HG02798 (cell line): Measurements from ENCODE around the gene DFFA.
"Not testable (repeated sequence)": the region's sequence is repeated elsewhere in the genome, so short reads cannot be mapped to it uniquely, and the experiment has no call there.

ENCODE experiments used
- ATAC-seq: cut with Tn5 transposase; IDR thresholded peaks from one replicate; pipeline ENCODE4 v1.9.1; 2021; ENCODE audit warnings: mild to moderate bottlenecking; ENCODE audit not compliant: unreplicated experiment, poor library complexity

The DFFA gene

DNA sequence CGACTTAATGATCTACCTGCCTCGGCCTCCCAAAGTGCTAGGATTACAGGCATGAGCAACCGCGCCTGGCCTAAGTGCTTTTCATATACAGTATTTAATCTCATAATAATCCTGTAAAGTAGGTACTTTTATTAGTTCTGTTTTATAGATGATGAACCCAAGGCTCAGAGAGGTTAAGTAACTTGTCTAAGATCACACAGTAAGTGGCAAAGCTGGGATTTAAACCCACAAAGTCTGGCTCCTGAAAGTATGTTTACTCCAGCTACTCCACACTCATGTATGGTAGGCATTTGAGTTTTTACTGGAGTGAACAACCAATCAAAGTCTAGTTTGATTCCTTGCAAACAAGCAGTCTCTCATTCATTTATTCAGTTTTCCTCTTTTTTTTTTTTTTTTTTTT is 2.3 kb downstream of the DFFA start:
- ATAC-seq = no peak

DNA sequence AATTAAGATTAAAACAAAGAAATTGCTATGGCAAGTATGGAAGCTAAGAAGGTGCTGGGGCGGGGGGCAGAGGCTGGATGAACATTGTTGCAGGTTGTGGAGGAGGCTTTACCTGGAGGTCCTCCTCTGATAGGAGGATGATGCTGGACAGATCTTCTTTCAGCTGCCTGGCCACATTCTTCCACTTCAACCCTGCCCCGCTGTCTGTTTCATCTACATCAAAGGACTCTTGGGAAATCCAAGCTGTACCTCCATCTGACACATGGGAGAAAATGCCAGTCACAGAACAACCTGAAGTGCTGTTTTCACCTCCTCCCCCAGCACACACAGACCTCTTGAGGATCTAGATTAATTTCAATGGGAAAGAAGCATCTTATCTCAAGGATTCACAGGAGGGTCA is 5.3 kb downstream of the DFFA start:
- no peak for ATAC-seq

DNA sequence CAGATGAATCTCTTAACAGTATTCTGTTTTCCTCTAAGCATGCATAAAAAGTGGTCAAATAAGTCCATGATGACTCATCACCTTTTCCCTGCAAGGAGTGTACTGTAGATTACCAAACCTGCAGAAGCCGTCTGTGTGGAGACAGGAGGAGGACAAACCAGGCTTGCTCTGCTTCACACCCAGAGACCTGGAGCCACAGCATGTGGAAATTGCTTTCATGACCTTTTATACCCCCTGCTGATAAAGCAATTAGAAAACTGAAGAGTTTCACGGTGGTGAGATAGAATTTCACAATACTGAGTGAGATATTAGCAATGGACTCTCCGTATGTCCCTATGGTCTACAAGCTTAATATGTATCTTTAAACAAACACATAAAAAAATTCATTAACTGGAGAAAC is 13.1 kb downstream of the DFFA start:
- no peak for ATAC-seq

DNA sequence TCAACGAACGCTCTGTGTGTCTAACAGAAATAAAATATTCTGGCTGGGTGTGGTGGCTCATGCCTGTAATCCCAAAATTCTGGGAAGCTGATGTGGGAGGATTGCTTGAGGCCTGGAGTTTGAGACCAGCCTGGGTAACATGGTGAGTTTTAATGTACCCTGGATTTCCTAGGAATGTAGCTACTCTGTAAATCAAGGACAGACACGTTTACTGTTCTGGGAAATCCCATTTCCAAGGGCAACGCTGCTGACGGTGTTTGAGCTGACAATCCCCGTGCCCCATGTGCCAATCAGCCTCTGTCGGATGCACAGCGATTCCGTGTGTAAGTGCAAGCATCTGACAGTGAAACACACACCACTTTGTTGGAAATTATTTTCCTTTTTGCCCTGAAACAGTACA is 14.5 kb downstream of the DFFA start:
- ATAC-seq = no peak

DNA sequence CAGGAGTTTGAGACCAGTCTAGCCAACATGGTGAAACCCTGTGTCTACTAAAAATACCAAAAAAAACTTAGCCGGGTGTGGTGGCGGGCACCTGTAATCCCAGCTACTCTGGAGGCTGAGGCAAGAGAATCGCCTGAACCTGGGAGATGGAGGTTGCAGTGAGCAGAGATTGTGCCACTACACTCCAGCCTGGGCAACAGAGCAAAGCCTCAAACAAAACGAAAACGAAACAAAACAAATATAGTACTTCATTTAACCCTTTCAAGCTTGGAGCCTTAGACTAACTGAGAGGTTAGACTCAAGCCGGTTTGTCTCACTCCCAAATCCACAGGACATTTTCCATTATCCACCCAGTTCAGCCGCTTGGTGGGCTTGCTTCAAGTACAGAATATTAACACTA is 14.9 kb downstream of the DFFA start:
- ATAC-seq = not testable (repeated sequence)

DNA sequence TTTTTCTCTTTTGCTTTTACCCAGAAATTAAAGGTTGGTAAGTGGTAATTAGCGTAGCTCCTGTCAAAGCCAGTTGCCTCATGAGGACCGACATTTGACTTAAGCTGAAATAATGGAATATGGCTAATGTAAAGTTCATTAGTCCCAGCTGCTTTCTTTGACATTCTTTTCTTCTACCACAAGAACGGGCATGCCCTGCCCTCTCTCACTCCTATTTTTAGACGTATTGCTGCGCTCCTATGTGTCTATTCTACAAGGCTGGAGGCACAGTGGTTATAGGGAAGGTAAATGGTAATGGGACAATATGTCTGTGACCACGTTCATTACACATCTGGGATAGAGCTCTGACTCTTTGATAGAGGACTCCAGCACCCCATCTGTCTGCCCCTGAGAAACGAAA is 15.7 kb downstream of the DFFA start:
- no peak for ATAC-seq

DNA sequence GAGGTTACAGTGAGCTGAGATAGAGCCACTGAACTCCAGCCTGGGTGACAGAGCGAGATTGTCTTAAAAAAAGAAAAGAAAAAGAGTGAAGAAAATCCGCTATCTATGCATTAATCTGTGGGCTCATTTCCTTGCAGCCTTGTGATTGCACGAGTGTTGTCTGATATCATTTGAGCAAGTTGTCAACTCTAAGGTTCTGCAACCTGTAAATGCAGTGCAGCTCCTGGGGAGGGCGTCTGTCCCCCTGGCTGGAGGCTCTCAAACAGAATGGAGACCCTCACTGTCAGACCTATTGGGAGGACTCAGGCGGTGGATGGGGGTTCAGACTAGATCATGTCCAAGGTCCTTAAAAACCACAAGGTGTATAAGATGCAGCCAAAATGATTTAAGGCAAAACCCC is 16.3 kb downstream of the DFFA start:
- no peak for ATAC-seq

DNA sequence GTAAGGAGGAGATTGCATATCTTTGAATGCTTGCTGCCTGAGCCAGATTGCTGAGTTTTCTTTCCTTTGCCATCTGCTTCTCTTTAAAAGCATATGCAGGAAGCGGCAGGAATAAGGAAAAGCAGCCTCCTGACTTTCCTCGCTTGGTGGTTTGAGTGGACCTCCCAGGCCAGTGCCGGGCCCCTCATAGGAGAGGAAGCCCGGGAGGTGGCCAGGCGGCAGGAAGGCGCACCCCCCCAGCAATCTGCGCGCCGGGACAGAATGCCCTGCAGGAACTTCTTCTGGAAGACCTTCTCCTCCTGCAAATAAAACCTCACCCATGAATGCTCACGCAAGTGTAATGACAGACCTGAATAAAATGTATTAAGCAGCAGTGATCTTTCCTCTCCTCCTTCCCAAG is 21.0 kb downstream of the DFFA start:
- no peak for ATAC-seq

DNA sequence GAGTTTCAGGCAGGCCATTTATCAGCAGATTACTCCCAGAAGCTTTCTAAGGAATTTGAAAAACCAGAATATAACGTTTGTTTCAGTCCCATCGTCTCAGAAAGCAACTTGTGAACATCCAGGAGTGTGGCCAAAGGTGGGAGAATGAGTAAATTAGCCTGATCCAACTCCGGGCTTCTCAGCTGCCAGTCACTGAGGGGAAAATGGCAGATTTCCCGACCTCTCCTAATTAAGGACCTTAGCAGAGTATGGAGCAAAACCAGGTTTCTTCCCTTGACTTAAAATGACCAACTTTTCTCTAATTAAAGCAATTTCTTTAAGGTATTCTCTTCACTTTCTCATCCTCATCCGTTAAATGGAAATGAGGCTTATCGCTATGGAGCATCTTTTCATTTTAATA is 21.5 kb downstream of the DFFA start:
- no peak for ATAC-seq

DNA sequence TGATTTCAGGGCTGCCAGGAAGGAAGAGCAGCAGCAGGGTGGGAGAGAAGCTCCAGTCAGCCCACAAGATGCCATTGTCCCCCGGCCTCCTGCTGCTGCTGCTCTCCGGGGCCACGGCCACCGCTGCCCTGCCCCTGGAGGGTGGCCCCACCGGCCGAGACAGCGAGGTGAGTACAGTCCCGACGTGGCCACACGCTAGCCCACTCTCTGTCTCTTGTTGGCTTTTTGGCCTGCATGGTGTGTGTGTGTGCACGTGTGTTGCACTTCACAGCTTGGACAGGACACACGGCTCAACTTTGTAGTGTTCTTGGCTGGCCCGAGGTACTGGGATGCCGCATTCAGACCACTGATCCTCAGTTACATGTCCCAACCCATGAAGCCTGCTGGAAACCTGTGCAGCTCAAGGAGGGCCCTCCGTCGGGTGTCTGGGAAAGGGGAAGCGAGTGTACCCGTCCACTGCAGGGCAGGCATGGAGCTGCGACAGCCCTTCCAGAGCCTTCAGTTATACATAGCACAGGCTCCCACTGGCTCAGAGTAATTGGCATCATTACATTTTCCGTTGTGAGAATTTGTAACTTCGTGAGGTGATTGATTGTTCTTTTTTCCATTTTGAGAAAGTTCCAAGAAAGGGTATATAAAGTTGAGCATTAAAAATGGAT is 22.0 kb downstream of the DFFA start:
- no peak for ATAC-seq

DNA sequence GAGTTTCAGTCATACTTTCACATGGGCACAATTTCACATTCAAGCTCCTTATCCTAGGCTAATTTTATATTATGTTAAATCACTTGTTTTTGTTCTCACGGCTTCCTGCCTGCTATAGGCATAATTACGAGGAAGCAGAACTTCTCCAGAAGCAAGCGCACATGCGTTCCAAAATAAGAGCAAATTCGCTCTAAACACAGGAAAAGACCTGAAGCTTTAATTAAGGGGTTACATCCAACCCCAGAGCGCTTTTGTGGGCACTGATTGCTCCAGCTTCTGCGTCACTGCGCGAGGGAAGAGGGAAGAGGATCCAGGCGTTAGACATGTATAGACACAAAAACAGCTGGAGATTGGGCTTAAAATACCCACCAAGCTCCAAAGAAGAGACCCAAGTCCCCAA is 22.6 kb downstream of the DFFA start, which contains the start of gene CORT:
Gene CORT (plus strand): TSS at position 281 of the 400 bp plus-strand sequence. CDS start 193 bp downstream, outside the sequence.
- ATAC-seq = no peak

DNA sequence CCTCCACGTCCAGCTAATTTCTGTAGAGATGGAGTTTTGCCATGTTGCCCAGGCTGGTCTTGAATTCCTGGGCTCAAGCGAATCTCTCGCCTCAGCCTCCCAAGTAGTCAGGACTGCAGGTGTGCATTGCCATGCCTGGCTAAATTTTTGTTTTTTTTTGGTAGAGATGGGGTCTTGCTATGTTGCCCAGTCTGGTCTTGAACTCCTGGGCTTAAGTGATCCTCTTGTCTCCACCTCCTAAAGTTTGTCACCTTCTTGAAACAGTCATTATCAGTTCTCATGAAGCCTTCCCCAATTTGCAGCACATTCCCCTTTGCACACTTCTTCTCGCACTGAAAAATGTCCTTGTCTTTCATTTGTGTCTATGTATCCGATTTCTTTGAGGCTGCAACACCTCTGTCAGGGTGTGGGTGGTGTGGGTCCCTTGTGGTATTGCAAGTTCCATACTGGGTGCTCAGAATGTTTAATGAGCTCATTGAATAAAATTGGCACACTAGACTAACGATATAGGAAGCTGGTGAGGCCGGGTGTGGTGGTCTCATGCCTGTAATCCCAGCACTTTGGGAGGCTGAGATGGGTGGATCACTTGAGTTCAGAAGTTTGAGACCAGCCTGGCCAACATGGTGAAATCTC is 25.4 kb downstream of the DFFA start:
- no peak for ATAC-seq

DNA sequence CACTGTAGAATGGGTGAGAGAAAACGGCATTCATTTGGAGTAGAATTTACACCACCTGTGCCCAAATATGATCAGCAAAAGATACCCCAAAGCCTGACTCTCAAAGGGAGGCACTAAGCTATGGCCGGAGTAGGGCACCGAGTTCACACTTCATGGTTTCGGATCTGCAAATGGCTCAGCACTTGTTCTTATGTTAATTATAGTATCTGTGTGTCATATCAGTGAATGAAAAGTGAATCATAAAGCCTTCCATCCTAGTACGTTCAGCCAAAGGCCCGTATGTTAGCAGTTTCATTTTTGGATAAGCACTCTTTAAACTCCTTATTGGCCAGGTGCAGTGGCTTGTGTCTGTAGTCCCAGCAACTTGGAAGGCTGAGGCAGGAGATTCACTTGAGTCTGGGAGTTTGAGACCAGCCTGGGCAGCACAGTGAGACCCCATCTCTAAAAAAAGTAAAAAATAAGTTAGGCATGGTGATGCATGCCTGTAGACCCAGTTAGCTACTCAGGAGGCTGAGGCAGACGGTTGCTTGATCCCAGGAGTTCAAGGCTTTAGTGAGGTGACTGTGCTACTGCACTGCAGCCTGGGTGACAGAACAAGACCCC is 27.4 kb downstream of the DFFA start:
- no peak for ATAC-seq

DNA sequence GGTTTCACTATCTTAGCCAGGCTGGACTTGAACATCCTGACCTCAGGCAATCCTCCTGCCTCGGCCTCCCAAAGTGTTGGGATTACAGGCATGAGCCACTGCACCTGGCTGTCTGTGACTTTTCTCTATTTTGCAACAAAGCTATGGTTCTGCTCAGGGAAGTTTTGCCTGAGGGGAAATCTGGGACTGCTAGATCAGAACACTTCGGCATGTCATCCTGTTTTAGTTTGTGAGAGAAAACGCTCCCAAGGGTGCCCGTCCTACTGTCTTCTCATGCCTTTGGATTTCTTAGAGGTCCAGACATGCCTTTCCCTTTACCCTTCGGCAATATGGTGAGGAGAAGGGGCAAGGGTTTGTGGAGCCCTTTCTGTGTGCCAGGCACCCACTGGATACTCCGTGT is 28.1 kb downstream of the DFFA start:
- no peak for ATAC-seq

DNA sequence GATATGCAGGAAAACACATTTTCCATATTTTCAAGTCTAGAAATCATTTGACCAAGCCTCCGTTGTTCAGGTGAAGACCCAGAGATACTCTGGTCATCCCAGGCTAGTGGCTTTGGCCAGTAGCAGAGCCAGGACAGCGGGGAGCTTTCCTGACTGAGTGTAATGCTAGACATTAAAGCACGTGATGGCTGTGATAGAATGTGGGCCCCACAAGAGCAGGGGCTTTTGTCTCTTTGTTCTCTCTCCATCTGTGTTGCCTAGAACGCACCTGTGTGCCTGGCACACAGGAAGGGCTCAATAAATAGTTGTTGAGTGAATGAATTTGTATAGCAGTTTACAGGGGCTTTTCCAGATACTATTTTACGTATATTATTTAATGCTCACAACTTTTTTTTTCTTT is 31.5 kb downstream of the DFFA start:
- no peak for ATAC-seq

DNA sequence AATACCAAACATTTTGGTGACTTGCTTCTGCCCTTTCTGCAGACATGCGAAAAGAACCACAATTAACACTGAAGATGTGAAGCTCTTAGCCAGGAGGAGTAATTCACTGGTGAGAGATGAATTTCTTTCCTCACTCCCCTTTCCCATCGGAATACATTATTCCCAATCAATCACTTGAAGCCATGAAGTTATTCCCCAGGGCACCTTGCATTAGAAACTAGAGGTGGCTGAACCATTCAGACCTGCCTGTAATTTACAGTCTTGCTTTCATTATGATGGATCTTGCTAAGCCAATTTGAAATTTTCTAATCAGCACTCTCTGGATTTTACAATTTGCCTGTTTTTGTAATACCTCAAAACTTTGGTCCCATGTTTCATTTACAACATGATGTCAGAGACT is 32.0 kb downstream of the DFFA start:
- ATAC-seq = no peak

DNA sequence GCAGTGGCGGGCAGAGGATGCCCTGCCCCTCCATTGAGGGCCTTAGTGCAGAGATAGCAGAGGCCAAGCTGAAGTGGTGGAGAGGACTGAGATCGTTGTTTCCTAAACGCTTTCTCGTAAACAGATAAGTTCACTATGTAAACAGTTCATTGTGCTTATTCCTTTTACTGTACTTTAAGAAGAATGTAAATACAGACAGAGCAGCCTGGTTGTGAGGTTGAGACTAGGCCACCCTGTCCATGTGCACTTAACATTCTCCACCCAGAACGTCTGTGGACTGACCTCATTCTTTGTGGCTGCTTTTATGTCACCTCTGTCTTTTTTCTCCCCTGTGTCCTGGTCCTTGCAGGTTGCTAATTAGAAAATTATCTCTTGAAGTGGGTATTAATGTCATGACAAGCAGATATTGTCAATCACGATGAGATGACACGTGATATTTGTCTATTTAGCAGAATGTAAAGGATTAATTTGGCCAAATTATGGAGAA is 33.6 kb downstream of the DFFA start:
- no peak for ATAC-seq

DNA sequence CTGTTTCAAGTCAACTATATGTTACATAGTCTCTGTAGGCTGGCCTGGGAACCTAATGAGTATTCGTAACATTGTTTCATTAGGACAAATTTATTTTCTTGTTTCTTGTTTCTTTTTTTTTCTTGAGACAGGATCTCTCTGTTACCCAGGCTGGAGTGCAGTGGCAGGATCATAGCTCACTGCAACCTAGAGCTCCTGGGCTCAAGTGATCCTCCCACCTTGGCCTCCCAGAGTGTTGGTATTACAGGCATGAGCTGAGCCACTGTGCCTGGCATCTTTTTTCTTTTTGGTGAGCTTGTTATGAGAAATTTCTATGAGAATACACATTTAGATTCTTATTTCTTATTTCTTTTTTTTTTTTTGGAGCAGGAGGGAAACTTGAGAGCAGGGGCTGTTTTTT is 35.3 kb downstream of the DFFA start:
- ATAC-seq = no peak

DNA sequence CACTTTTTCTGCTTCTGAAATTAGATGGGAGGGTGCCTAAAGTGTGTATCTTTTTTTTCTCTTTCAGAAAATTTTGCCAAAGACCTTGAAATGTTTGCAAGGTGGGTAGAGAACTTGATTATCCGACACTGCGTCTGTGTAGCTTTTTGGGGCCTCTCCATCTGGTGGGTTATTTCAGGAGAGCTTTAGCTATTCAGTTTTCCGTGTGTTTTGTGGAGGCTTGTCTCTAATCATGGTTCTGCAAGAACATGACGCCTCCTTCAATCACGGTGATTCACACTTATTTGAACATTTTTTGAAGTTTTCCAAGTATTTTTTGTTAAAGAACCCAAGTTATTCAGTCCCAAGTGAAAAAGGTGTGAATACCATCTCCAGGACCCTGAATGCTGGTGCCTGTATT is 37.7 kb downstream of the DFFA start:
- ATAC-seq = no peak

DNA sequence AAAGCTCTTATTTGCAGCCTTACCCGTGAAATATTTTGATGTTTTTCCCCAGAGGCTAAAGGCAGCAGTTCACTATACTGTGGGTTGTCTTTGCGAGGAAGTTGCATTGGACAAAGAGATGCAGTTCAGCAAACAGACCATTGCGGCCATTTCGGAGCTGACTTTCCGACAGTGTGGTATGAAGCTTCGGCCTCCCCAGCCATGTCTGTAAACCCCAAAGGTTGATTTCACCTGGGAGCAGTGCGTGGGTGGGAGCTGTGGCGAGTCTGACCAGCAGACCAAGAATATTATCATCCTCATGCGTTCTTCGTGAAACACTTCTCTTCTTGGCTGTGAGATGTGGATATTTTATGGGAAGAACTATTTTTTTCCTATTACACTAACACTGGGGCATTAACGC is 38.5 kb downstream of the DFFA start:
- ATAC-seq = no peak

DNA sequence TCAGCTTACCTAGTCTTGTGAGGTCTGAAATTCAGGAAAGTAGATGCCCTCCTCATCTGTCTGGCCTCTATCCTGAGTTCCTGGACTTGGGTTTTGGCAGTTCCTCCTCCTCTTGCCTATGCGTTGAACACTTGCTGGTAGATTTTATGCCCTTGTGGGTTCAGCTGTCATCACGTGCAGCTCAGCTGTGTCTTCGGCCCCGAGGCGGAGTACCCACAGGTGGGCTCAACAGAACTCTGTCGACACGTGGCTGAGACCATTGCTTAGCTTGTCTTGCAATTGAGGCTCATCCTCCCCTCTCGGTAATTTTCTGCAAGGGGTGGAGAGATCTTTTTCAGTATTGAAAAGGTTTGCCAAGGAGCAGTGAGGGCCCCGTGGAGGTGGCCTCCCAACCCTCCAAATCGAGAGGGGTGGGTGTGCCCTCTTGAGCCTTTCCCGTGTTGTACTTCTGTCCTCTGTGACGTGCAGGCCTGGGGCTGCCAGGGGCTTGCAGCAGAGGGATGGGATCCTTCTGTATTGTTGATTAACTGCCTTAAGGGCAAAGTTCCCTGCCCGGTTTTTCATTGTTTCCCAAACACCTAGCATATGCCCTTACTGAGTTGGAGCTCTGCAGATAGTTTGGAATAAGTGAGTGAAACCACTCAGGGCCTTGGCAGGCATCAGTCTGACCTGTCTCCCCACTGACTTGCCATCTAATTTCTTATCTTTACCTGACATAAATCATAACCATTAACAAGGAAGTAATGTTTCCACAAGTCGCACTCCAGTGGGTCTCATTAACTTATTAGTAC is 39.2 kb downstream of the DFFA start:
- ATAC-seq = no peak
